Activated T-cell treated with anti-CD3 and anti-CD28 coated beads for 4 hours (primary cell): Measurements from ENCODE around the gene ABCC3.

ENCODE experiments used
- DNase-seq: peaks from one replicate; pipeline ENCODE4 v3.0.0-alpha.2; 2020

Gene ABCC3

DNA sequence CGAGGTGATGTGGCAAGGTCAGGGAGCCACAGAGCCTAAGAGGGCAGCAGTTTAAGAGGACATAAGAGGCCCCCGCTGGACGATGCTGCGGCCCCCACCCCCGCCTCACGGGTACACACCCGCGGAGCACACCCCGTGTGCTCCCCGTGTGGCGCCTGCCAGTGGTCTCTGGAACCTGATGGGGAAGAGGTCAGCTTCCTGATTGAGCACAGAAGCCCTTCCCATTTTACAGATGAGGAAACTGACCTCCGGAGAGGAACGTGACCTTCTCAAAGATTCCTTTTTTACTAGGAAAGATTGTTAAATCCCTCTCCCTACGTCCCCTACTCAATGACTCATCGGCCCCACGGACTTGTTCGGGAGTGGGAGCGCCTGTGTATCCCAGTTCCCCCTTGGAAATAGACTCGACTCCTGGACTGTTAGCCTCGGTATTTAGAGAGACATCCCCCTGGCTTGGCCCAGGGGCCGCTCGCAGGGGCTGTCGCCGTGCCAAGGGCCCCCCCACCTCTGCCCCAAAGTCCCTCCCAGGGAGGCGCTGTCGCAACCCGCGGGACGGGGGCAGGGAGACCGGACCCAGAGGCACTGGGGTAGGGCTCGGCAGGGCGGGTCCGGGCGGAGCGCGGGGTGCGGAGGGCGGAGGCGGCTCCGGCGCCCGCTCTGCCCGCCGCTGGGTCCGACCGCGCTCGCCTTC is at the start of gene ABCC3:
TSS of gene ABCC3 (plus strand) at position 658 of the 691 bp plus-strand sequence. CDS start 56 bp downstream, outside the sequence.
- no peak for DNase-seq

- no peak for DNase-seq
Measured at GRCh38 chr17:50585346-50585745, 49.3 kb upstream of the ABCC3 start.

- no peak for DNase-seq
Measured at GRCh38 chr17:50585891-50586290, 48.8 kb upstream of the ABCC3 start.

DNA sequence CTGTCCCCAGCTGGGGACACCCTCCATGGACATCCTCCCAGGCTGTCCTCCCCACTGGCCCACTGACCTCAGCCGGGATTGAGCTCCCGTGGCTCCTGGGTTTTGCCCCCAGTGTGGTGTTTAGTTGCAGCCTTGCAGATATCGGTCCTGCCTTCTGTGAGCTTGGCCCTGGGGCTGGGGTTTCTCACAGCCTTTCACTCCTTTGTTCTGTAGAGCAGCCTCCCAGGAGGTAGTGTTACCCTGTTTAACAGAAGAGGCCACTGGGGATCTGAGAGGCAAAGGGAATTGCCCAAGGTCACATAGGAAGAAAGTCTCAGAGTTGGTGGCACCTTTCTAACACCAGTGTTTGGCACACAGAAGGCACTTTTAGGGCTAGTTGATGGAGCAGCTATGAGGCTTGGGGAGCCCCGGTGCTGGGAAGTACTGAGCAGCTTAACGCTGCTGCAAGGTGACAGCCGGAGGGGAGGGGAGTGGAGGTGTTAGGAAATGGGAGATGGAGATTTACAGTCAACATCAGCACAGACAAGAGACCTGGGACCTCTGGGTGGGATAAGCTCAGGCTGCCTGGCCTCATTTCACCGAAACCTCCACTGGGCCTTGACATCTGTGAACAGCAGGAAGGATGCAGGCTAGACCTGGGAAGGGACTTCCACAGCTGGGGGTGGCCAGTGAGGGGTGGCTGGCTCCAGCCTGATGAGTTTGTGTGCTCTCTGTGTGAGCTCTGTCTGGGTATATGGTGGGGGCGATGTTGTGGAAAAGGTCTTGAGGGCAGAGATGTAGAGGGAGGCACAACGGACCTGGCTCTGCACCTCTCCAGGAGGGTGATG is 48.0 kb upstream of the ABCC3 start:
- no peak for DNase-seq

- DNase-seq, result no peak
Measured at GRCh38 chr17:50587571-50587970, 47.1 kb upstream of the ABCC3 start.

GRCh38 chr17:50588391-50589049 is 46.2 kb upstream of the ABCC3 start:
- DNase-seq, result no peak

GRCh38 chr17:50589095-50589705 is 45.5 kb upstream of the ABCC3 start:
- DNase-seq, result no peak

- DNase-seq, result no peak
Measured at GRCh38 chr17:50590946-50591737, 43.5 kb upstream of the ABCC3 start.

DNA sequence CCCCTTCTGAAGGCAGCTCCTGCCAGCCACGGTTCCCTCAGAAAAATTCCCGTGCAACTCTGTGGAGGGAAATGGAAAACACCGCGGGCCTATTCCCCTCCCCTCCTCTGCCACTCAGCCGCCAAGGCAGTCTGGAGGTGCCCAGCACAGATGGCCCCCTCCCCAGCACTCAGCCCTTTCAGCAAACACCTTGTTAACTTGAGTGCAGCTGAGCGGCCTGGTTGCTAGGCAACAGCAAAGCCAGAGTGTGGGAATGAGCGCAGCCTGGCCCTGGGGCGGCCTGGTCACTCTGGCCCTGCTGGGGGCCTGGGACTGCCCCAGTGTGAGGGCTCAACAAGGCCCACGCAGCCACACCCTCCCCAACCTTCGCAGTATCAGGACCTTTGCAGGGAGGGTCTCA is 41.4 kb upstream of the ABCC3 start:
- DNase-seq, result no peak

DNA sequence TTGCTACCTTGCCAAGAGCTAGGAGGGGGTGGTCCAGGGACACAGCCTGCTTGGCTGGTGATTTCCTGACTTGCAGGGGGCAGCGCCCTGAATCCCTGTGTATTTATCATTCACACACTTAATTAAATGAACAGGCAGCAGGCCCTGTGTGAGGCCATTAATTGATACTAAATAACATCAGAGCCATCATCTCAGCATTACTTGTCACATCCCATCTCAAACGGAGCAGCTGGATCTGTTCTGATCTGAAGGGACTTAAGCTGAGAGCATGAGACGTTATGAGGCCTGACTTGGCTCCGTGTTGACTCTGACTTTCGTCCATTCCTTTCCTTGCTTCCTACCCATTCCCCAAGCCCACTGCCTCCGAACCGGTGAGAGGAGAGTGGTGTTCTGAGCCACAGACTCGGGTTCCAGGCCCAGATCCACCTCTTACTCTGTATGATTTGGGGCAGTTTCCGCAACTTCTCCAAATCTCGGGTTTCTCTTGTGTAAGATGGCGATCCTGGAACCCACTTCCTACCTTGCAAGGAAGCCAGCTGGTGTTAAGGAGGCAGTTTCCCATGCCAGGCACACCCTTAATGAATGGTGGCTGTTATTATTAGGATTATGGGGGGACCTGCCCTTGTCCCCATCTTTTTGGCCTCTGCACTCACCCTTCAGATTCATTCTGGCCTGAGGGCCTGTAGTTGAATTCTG is 40.4 kb upstream of the ABCC3 start:
- DNase-seq, result no peak

DNA sequence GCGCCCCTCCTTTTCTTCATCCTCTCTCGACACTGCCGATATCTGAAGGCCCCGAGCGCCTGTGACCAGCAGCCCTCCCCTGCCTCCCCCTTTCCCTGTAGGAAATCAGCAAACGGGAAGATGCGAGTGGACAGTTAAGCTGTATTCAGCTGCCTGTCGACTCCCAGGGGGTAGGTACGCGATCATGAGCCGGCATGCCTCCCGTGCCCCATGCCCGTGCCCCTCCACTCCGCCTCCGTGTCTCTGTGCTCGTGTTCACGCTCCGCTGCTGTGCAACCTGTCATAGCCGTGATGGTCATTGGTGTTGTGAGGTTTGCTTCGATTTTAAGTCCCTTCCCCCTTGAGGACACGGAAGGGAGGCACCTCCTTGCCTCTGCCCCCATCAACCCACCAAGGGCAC is 39.8 kb upstream of the ABCC3 start:
- no peak for DNase-seq

DNA sequence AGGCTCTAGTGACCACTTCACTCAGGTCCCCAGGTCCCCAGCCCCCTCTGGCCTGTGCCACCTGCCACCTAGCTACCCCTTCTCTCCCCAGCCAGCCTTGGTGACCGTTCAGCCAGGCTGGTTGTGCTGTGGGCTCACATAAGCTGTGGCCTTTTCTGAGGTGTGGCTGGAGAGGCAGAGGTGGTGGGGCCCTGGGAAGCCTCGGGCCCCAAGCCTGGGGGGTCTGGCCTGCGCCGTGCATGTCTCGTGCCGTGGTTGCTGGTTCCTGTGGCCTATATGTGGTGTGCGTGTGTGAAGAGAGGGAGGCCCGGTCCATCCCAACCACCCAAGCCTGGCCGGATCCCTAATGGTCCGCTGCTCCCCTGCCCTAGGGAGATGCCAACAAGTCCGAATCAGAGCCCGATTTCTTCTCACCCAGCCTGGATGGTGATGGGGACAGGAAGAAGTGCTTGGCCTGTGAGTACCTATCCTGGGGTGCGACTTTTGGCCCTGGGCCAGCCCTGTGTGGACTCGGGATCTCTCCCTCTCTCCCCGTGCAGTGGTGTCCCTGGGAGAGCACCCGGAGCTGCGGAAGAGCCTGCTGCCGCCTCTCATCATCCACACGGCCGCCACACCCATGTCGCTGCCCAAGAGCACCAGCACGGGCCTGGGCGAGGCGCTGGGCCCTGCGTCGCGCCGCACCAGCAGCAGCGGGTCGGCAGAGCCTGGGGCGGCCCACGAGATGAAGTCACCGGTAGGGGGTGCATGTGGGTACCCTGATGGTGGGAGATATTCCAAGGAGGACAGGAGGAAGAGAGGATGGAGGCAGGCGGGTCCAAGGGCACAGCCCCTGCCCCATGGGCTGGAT is 38.3 kb upstream of the ABCC3 start:
- no peak for DNase-seq

- DNase-seq, result no peak
Measured at GRCh38 chr17:50598487-50598886, 36.2 kb upstream of the ABCC3 start.

DNA sequence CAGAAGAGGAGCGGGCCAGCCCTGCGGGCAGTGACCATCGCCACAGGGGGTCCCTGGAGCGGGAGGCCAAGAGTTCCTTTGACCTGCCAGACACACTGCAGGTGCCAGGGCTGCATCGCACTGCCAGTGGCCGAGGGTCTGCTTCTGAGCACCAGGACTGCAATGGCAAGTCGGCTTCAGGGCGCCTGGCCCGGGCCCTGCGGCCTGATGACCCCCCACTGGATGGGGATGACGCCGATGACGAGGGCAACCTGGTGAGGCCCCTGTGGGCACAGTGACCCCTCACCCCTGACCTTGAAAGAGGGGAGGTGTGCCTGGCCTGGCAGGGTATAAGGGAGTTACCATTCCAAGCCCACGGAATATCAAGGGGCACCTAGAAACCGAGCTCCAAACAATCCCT is 35.1 kb upstream of the ABCC3 start:
- DNase-seq, result no peak

GRCh38 chr17:50601823-50602375 is 32.8 kb upstream of the ABCC3 start:
- DNase-seq, result no peak

- no peak for DNase-seq
Measured at GRCh38 chr17:50602836-50603235, 31.8 kb upstream of the ABCC3 start.

DNA sequence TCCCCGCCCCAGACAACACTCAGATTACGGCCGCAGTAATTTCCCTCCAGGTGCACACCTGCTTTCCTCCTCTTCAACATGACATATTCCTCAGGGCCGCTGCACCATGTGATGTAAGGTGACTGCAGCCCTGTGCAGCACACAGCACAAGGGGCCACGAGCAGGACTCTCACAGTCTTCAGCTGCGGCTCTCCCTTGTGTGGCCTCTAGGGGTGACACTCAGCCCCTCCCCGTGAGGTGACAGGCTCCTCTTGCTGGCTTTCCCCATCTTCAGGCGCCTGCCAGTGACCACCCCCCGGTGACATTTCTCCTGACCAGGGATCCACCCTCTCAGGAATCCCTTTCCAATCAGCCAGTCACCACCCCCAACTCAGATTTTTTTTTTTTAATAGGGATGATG is 31.3 kb upstream of the ABCC3 start:
- no peak for DNase-seq

DNA sequence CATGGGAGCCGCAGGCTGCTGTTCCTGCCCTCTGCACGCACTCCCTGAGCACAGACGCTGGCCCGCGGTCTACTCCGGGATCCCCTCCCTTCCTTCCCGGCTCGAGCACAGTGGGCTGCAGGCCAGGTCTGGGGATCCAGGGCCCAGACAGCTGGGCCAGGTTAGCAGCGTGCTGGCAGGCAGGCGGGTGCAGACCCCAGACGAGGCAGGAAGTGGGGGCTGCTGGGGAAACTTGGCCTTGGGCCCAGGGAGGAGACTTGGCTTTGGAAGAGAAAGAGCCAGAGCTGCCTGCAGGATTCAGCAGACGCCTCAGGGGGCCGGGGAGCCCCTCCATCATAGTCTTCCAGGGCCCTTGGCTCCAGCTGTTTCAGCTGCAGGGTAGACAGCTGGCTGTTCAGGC is 30.2 kb upstream of the ABCC3 start:
- no peak for DNase-seq

DNA sequence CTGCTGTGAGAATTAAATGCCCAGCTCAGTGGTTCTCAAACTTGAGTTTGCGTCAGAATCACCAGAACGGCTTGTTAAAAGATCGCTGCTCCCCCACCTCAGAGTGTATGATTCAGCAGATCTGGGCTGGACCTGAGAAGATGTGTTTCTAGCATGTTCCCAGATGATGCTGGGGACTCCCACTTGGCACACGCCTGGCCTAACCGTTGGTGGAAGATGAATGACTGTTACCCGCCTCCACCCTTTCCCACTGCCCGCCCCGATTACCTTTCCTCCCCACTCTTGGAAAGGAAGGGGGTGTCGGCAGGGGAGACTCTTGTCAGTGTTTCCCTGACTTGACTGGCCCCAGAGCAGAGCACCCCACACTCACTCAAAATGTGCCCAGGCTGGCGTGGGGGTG is 29.3 kb upstream of the ABCC3 start:
- DNase-seq, result no peak

DNA sequence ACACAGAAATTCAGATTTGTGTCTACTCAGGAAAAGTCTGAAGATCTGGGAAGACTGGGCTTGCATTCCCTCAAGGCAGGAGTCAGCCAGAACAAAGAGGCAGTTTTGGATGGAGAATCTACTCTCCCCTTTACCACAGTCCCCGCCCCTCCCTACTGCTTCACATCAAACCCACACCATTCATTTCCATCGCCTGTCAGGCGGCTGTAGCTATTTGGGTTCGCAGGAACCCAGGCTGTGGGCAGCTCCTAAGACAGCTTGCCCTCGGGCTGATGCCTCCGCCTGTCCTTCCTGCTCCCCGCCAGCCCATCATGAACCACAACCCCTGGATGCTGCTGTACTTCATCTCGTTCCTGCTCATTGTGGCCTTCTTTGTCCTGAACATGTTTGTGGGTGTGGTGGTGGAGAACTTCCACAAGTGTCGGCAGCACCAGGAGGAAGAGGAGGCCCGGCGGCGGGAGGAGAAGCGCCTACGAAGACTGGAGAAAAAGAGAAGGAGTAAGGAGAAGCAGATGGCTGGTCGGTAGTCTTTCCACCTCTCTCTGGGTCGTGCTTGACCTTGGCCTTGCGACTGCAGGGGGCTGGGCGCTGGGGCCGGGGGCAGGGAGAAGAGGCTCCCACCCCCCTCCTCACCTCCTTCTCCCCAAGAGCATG is 27.0 kb upstream of the ABCC3 start:
- no peak for DNase-seq
